Measurements from ENCODE around the gene UVSSA. TPM values are rescaled to one million over a fixed set of nuclear protein-coding genes. Genes with fewer than 3 reads are reported as not detected.

Gene UVSSA
- polyA plus RNA-seq, 1 of the 3 experiments (the other 2 are of a cell fraction): 14.9 TPM

DNA sequence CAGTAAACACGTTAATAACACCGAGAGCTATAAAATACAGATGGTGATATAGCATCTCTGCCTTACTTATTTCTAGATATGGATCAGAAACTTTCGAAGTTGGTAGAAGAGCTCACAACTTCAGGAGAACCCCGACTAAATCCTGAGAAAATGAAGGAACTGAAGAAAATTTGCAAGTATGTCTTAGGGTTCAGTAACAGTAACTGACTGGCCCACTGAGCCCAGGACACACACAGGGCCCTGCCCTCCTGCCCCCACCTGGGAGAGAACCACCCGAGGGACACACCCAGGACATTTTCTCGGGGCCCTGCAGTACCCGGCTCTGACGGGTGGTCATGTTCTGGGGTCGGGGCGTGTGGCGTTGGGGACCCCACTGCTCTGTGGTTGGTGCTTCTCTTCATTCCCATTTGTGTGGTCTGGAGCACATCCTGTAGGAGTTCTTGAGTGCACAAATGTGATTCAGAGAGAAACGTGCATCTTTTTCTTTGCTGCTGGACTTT is 1.1 kb downstream of the UVSSA start:
- Histone ChIP-seq H3K4me1 (ENCODE audit: control insufficient read depth in 1 of 2, insufficient read depth in 2 of 2, low read depth in 1 of 2, low read length in 1 of 2) (peaks cover 0 to 20% of the 10 kb centered on the region in 2 experiments; a peak in 1 of 4 replicates), H3K4me3 (ENCODE audit: low read depth in 2 of 2, low read length in 1 of 2) (peak overlapping the region; percentile 61 to 73), H3K79me2 (ENCODE audit: insufficient read depth) (peaks cover 64% of the 10 kb centered on the region), H4K20me1 (ENCODE audit: insufficient read depth) (peaks cover 4% of the 10 kb centered on the region), H3K4me2 (peak overlapping the region; percentile 80), H3K9me3 (no peaks in the 10 kb centered on the region), H3K9ac (peak overlapping the region; percentile 79), H3F3A (replicated peaks; ENCODE audit: insufficient read depth) (peaks cover 18% of the 10 kb centered on the region), H2AFZ (ENCODE audit: low read depth) (no peak overlapping the region; the same call in 1 of the 2 replicates), H3K36me3 (replicated peaks in 1 of 2; ENCODE audit: control insufficient read depth in 1 of 2, insufficient read depth in 2 of 2, low read length in 1 of 2) (peaks cover 8 to 14% of the 10 kb centered on the region in 2 experiments), H3K27ac (ENCODE audit: low read depth in 2 of 2, low read length in 1 of 2) (peak overlapping the region; percentile 89), H3K9me2 (no peaks in the 10 kb centered on the region), H3K27me3 (ENCODE audit: insufficient read depth) (no peaks in the 10 kb centered on the region)
- CTCF ChIA-PET: interaction anchor here (1.4 to 3.8 kb wide), 5 partner anchors 9 to 281 kb away, joined by 4 to 23 read pairs (median 6); no protein-coding TSS in a partner anchor
- DNase-seq: no peak
- WGBS (ENCODE audit: low lambda C conversion rate): 65% methylated on average over 11 of the region's 12 CpGs
- POLR2A ChIA-PET: interaction anchor here (0.7 kb wide), 1 partner anchor 145 kb away, joined by 3 read pairs; no protein-coding TSS in a partner anchor
- TF ChIP-seq, protein P1, sequence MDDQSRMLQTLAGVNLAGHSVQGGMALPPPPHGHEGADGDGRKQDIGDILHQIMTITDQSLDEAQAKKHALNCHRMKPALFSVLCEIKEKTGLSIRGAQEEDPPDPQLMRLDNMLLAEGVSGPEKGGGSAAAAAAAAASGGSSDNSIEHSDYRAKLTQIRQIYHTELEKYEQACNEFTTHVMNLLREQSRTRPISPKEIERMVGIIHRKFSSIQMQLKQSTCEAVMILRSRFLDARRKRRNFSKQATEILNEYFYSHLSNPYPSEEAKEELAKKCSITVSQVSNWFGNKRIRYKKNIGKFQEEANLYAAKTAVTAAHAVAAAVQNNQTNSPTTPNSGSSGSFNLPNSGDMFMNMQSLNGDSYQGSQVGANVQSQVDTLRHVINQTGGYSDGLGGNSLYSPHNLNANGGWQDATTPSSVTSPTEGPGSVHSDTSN (IDR thresholded peaks at IDR 0.05): no peak
- TF ChIP-seq CHD2 (IDR thresholded peaks at IDR 0.05; ENCODE audit: low read length, partially characterized antibody): no peak
- no peak for TF ChIP-seq TCF12 (IDR thresholded peaks at IDR 0.05)
- TF ChIP-seq FOSL2 (IDR thresholded peaks at IDR 0.05; ENCODE audit: borderline replicate concordance, low read depth): no peak

DNA sequence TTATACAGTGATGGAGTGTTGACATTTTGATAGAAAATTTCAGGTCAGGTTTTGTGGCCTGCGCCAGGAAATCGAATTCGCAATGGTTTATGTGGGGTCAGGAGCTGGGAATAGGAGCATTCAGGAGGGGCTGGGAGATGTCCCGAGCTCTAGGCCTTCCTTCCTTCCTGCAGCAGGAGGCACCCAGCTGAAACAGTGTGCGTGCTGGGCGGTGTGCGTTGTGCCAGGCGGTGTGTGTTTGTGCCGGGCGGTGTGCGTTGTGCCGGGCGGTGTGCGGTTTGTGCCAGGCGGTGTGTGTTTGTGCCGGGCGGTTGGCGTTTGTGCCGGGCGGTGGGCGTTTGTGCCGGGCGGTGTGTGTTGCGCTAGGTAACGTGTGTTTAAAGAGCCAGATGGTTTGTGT is 1.7 kb downstream of the UVSSA start:
- Histone ChIP-seq H4K20me1 (ENCODE audit: insufficient read depth) (peaks cover 4% of the 10 kb centered on the region), H3F3A (replicated peaks; ENCODE audit: insufficient read depth) (peaks cover 11% of the 10 kb centered on the region), H3K4me3 (ENCODE audit: low read depth in 2 of 2, low read length in 1 of 2) (no peak overlapping the region), H3K4me2 (peak overlapping the region; percentile 80; the same call in 1 of the 2 replicates), H3K9me3 (no peaks in the 10 kb centered on the region), H3K9me2 (no peaks in the 10 kb centered on the region), H3K27me3 (ENCODE audit: insufficient read depth) (no peaks in the 10 kb centered on the region), H3K27ac (ENCODE audit: low read depth in 2 of 2, low read length in 1 of 2) (no peak overlapping the region; a peak in 1 of 4 replicates), H3K9ac (no peak overlapping the region), H3K36me3 (replicated peaks in 1 of 2; ENCODE audit: control insufficient read depth in 1 of 2, insufficient read depth in 2 of 2, low read length in 1 of 2) (peaks cover 13 to 14% of the 10 kb centered on the region in 2 experiments), H2AFZ (ENCODE audit: low read depth) (no peak overlapping the region), H3K79me2 (ENCODE audit: insufficient read depth) (peaks cover 60% of the 10 kb centered on the region), H3K4me1 (ENCODE audit: control insufficient read depth in 1 of 2, insufficient read depth in 2 of 2, low read depth in 1 of 2, low read length in 1 of 2) (peaks cover 0 to 20% of the 10 kb centered on the region in 2 experiments; a peak in 1 of 4 replicates)
- TF ChIP-seq RAD21 (IDR thresholded peaks at IDR 0.05; ENCODE audit: low read length): no peak
- TF ChIP-seq RCOR1 (IDR thresholded peaks at IDR 0.05; ENCODE audit: low read length): no peak
- CTCF ChIA-PET: interaction anchor here (1.5 to 3.8 kb wide), 4 partner anchors 8 to 281 kb away, joined by 4 to 23 read pairs (median 12); no protein-coding TSS in a partner anchor
- DNase-seq: no peak
- POLR2A ChIA-PET: no interaction called here
- 92% methylated on average over 24 of the region's 25 CpGs for WGBS (ENCODE audit: low lambda C conversion rate)

DNA sequence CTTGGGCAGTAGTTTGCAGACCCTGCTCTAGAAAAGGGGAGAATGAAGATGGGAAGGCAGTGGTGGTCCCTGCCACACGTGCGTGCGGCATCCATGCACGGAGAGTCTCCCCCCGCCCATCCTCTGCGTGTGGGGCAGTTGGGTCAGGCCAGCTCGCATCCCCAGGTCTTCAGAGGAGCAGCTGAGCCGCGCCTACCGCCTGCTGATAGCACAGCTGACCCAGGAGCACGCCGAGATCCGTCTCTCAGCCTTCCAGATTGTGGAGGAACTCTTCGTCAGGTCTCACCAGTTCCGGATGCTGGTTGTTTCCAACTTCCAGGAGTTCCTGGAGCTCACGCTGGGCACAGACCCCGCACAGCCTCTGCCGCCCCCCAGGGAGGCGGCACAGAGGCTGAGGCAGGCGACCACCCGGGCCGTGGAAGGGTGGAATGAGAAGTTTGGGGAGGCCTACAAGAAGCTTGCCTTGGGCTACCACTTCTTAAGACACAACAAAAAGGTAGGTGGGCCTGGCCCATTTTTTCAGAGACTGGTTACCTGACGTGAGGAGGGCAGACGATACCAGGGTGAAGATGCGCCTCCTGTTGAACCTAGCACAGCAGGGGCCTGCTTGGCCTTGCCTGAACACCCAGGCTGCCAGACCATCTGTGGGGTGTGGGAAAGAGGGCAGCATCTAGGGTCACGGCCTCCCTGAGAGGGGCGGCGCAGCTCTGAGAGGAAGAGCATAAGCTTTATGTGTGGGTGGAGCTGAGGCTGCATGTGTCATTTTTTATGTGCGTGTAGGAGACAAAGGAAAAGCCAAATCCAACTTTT is 2.6 kb downstream of the UVSSA start:
- Histone ChIP-seq H3K9me2 (no peaks in the 10 kb centered on the region), H2AFZ (ENCODE audit: low read depth) (no peak overlapping the region), H3K4me1 (ENCODE audit: control insufficient read depth in 1 of 2, insufficient read depth in 2 of 2, low read depth in 1 of 2, low read length in 1 of 2) (peaks cover 0 to 20% of the 10 kb centered on the region in 2 experiments; a peak in 1 of 4 replicates), H3K9me3 (no peaks in the 10 kb centered on the region), H3K4me3 (ENCODE audit: low read depth in 2 of 2, low read length in 1 of 2) (no peak overlapping the region), H3K36me3 (replicated peaks in 1 of 2; ENCODE audit: control insufficient read depth in 1 of 2, insufficient read depth in 2 of 2, low read length in 1 of 2) (peaks cover 9 to 16% of the 10 kb centered on the region in 2 experiments), H3K4me2 (peak overlapping the region; percentile 24; the same call in 1 of the 2 replicates), H3K79me2 (ENCODE audit: insufficient read depth) (peaks cover 51% of the 10 kb centered on the region), H4K20me1 (ENCODE audit: insufficient read depth) (peaks cover 4% of the 10 kb centered on the region), H3K27me3 (ENCODE audit: insufficient read depth) (no peaks in the 10 kb centered on the region), H3K9ac (no peak overlapping the region), H3F3A (replicated peaks; ENCODE audit: insufficient read depth) (peaks cover 6% of the 10 kb centered on the region), H3K27ac (ENCODE audit: low read depth in 2 of 2, low read length in 1 of 2) (no peak overlapping the region)
- no peak for DNase-seq
- POLR2A ChIA-PET: no interaction called here
- WGBS (ENCODE audit: low lambda C conversion rate): 94% methylated on average over 22 of the region's 29 CpGs
- CTCF ChIA-PET: interaction anchor here (1.8 to 3.8 kb wide), 3 partner anchors 7 to 219 kb away, joined by 6 to 23 read pairs (median 18); no protein-coding TSS in a partner anchor
- TF ChIP-seq SIN3A (IDR thresholded peaks at IDR 0.05; ENCODE audit: borderline replicate concordance, low read depth, low read length): no peak
- no peak for TF ChIP-seq FOXM1 (IDR thresholded peaks at IDR 0.05; ENCODE audit: low read depth)
- no peak for TF ChIP-seq RCOR1 (IDR thresholded peaks at IDR 0.05; ENCODE audit: low read length)
- TF ChIP-seq MXI1 (IDR thresholded peaks at IDR 0.05; ENCODE audit: low read depth, low read length): no peak
- TF ChIP-seq, protein P2, sequence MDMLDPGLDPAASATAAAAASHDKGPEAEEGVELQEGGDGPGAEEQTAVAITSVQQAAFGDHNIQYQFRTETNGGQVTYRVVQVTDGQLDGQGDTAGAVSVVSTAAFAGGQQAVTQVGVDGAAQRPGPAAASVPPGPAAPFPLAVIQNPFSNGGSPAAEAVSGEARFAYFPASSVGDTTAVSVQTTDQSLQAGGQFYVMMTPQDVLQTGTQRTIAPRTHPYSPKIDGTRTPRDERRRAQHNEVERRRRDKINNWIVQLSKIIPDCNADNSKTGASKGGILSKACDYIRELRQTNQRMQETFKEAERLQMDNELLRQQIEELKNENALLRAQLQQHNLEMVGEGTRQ (IDR thresholded peaks at IDR 0.05; ENCODE audit: borderline replicate concordance, low read depth, low read length): no peak
- TF ChIP-seq GABPA (IDR thresholded peaks at IDR 0.05; ENCODE audit: low read depth): no peak
- TF ChIP-seq RAD21 (IDR thresholded peaks at IDR 0.05; ENCODE audit: low read length): no peak
- no peak for TF ChIP-seq SMC3 (IDR thresholded peaks at IDR 0.05; ENCODE audit: low read depth, low read length)
- TF ChIP-seq, protein P3, sequence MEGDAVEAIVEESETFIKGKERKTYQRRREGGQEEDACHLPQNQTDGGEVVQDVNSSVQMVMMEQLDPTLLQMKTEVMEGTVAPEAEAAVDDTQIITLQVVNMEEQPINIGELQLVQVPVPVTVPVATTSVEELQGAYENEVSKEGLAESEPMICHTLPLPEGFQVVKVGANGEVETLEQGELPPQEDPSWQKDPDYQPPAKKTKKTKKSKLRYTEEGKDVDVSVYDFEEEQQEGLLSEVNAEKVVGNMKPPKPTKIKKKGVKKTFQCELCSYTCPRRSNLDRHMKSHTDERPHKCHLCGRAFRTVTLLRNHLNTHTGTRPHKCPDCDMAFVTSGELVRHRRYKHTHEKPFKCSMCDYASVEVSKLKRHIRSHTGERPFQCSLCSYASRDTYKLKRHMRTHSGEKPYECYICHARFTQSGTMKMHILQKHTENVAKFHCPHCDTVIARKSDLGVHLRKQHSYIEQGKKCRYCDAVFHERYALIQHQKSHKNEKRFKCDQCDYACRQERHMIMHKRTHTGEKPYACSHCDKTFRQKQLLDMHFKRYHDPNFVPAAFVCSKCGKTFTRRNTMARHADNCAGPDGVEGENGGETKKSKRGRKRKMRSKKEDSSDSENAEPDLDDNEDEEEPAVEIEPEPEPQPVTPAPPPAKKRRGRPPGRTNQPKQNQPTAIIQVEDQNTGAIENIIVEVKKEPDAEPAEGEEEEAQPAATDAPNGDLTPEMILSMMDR (IDR thresholded peaks at IDR 0.05): no peak
- TF ChIP-seq, protein P4, sequence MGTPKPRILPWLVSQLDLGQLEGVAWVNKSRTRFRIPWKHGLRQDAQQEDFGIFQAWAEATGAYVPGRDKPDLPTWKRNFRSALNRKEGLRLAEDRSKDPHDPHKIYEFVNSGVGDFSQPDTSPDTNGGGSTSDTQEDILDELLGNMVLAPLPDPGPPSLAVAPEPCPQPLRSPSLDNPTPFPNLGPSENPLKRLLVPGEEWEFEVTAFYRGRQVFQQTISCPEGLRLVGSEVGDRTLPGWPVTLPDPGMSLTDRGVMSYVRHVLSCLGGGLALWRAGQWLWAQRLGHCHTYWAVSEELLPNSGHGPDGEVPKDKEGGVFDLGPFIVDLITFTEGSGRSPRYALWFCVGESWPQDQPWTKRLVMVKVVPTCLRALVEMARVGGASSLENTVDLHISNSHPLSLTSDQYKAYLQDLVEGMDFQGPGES (IDR thresholded peaks at IDR 0.05; ENCODE audit: low read depth, low read length): no peak

Measured in SK-N-SH (cell line).